ENCODE measurements around the gene GNAO1. TPM values are rescaled to one million over a fixed set of nuclear protein-coding genes. Genes with fewer than 3 reads are reported as not detected.

Gene GNAO1
- polyA plus RNA-seq, 1 of the 3 experiments (the other 2 are of a cell fraction) = 0.30 TPM

DNA sequence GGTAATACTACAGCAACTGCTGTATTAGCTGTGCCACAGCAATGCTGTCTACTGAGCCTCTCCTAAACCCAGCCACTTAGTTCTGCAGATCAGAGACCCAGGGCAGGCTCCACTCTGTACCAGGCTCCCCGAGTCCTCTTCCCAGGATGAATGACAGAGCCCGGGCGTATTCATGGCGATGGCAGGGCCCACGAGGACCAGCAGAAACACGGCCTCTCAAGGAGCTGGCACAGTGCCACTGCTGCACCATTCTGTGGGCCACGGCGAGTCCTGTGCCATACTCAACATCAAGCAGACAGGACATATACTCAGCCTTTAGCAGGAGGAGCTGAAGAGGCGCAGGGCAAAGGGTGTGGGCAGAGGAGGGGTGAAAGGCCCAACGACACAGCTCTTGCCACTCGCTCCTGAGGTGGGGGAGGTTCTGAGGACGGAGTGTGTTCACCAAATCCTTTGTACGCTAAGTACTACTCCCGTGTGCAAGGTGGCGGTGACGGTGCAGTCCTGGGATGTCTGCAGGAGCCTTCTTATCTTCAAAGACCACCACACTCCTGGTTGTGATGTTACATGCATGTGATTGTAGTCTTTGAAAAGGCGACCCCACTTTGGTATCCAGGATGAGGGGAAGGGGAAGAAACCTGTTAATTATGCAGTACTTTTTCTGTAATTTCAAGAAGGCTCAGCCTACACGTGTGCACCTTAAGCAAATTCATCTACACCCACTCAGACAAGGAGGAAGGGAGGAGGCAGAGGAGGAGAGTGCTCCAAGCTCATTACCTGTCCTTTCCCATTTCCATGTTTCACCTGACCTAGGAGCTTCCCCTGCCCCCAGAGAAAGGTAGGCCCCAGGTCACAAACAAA lies 136.0 kb downstream of the GNAO1 start (continued):
- TF ChIP-seq RAD21 (IDR thresholded peaks at IDR 0.05; ENCODE audit: low read length) = no peak
- TF ChIP-seq, protein P1, sequence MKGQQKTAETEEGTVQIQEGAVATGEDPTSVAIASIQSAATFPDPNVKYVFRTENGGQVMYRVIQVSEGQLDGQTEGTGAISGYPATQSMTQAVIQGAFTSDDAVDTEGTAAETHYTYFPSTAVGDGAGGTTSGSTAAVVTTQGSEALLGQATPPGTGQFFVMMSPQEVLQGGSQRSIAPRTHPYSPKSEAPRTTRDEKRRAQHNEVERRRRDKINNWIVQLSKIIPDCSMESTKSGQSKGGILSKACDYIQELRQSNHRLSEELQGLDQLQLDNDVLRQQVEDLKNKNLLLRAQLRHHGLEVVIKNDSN (IDR thresholded peaks at IDR 0.05; ENCODE audit: borderline replicate concordance, low read depth) = no peak
- no peak for TF ChIP-seq POLR2AphosphoS5 (IDR thresholded peaks at IDR 0.05; ENCODE audit: low read depth, low read length)
- no peak for TF ChIP-seq RXRA (IDR thresholded peaks at IDR 0.05; ENCODE audit: borderline replicate concordance, low read depth)
- TF ChIP-seq TAF1 (IDR thresholded peaks at IDR 0.05; ENCODE audit: borderline replicate concordance, low read depth, low read length) = no peak
- TF ChIP-seq, protein P2, sequence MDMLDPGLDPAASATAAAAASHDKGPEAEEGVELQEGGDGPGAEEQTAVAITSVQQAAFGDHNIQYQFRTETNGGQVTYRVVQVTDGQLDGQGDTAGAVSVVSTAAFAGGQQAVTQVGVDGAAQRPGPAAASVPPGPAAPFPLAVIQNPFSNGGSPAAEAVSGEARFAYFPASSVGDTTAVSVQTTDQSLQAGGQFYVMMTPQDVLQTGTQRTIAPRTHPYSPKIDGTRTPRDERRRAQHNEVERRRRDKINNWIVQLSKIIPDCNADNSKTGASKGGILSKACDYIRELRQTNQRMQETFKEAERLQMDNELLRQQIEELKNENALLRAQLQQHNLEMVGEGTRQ (IDR thresholded peaks at IDR 0.05; ENCODE audit: borderline replicate concordance, low read depth, low read length) = no peak
- no peak for TF ChIP-seq EZH2phosphoT487 (IDR thresholded peaks at IDR 0.05; ENCODE audit: borderline replicate concordance, low read depth)

DNA sequence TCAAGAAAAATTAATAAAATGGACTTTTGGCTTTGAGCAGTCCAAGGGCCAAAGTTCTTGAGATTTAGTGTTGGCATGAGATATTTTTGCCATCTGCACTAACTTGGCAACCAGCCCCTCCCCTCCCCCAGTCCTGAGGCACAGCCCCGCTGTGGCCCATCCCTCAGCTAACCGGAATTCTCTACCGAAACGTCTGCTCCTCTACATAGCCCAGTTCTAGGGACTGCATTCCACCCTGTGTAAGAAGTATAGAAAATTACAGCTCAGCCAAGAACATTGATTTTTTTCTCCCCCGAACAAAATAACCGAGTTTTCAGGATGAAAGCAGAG lies 136.6 kb downstream of the GNAO1 start:
- no peaks in the 10 kb centered on the region for H4K20me1 ChIP-seq (ENCODE audit: insufficient read depth)
- H3K4me2 ChIP-seq = no peak overlapping the region
- H3K36me3 ChIP-seq (replicated peaks in 1 of 2; ENCODE audit: control insufficient read depth in 1 of 2, insufficient read depth in 2 of 2, low read length in 1 of 2) = no peaks in the 10 kb centered on the region
- WGBS (ENCODE audit: low lambda C conversion rate) = 77% methylated on average over 6 of the region's 6 CpGs
- no peaks in the 10 kb centered on the region; a peak in 1 of 4 replicates for H3K4me1 ChIP-seq (ENCODE audit: control insufficient read depth in 1 of 2, insufficient read depth in 2 of 2, low read depth in 1 of 2, low read length in 1 of 2)
- no peaks in the 10 kb centered on the region for H3K9me2 ChIP-seq
- H3F3A ChIP-seq (replicated peaks; ENCODE audit: insufficient read depth) = no peaks in the 10 kb centered on the region
- TF ChIP-seq NRF1 (IDR thresholded peaks at IDR 0.05; ENCODE audit: low read depth, low read length) = no peak
- TF ChIP-seq RCOR1 (IDR thresholded peaks at IDR 0.05; ENCODE audit: low read length) = no peak
- no peak for TF ChIP-seq EZH2phosphoT487 (IDR thresholded peaks at IDR 0.05; ENCODE audit: borderline replicate concordance, low read depth)
- TF ChIP-seq RXRA (IDR thresholded peaks at IDR 0.05; ENCODE audit: borderline replicate concordance, low read depth) = no peak
- no peak for TF ChIP-seq EP300 (IDR thresholded peaks at IDR 0.05; ENCODE audit: borderline replicate concordance in 1 of 2, low read depth in 1 of 2, low read length in 1 of 2)
- no peak for TF ChIP-seq ELF1 (IDR thresholded peaks at IDR 0.05)
- no peak for TF ChIP-seq RAD21 (IDR thresholded peaks at IDR 0.05; ENCODE audit: low read length)
- TF ChIP-seq, protein P3, sequence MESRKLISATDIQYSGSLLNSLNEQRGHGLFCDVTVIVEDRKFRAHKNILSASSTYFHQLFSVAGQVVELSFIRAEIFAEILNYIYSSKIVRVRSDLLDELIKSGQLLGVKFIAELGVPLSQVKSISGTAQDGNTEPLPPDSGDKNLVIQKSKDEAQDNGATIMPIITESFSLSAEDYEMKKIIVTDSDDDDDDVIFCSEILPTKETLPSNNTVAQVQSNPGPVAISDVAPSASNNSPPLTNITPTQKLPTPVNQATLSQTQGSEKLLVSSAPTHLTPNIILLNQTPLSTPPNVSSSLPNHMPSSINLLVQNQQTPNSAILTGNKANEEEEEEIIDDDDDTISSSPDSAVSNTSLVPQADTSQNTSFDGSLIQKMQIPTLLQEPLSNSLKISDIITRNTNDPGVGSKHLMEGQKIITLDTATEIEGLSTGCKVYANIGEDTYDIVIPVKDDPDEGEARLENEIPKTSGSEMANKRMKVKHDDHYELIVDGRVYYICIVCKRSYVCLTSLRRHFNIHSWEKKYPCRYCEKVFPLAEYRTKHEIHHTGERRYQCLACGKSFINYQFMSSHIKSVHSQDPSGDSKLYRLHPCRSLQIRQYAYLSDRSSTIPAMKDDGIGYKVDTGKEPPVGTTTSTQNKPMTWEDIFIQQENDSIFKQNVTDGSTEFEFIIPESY (IDR thresholded peaks at IDR 0.05; ENCODE audit: borderline replicate concordance, low read depth) = no peak
- TF ChIP-seq, protein P4, sequence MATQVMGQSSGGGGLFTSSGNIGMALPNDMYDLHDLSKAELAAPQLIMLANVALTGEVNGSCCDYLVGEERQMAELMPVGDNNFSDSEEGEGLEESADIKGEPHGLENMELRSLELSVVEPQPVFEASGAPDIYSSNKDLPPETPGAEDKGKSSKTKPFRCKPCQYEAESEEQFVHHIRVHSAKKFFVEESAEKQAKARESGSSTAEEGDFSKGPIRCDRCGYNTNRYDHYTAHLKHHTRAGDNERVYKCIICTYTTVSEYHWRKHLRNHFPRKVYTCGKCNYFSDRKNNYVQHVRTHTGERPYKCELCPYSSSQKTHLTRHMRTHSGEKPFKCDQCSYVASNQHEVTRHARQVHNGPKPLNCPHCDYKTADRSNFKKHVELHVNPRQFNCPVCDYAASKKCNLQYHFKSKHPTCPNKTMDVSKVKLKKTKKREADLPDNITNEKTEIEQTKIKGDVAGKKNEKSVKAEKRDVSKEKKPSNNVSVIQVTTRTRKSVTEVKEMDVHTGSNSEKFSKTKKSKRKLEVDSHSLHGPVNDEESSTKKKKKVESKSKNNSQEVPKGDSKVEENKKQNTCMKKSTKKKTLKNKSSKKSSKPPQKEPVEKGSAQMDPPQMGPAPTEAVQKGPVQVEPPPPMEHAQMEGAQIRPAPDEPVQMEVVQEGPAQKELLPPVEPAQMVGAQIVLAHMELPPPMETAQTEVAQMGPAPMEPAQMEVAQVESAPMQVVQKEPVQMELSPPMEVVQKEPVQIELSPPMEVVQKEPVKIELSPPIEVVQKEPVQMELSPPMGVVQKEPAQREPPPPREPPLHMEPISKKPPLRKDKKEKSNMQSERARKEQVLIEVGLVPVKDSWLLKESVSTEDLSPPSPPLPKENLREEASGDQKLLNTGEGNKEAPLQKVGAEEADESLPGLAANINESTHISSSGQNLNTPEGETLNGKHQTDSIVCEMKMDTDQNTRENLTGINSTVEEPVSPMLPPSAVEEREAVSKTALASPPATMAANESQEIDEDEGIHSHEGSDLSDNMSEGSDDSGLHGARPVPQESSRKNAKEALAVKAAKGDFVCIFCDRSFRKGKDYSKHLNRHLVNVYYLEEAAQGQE (IDR thresholded peaks at IDR 0.05; ENCODE audit: low read depth, low read length) = no peak
- no peak for TF ChIP-seq MXI1 (IDR thresholded peaks at IDR 0.05; ENCODE audit: low read depth, low read length)
- TF ChIP-seq RFX5 (IDR thresholded peaks at IDR 0.05; ENCODE audit: low read length) = no peak
- TF ChIP-seq, protein P1 (IDR thresholded peaks at IDR 0.05; ENCODE audit: borderline replicate concordance, low read depth) = no peak
- TF ChIP-seq SMC3 (IDR thresholded peaks at IDR 0.05; ENCODE audit: low read depth, low read length) = no peak
- no peak for TF ChIP-seq FOXM1 (IDR thresholded peaks at IDR 0.05; ENCODE audit: low read depth)
- no peak for TF ChIP-seq SIN3A (IDR thresholded peaks at IDR 0.05; ENCODE audit: borderline replicate concordance, low read depth, low read length)
- no peaks in the 10 kb centered on the region for H3K27me3 ChIP-seq (ENCODE audit: insufficient read depth)
- H3K9ac ChIP-seq = no peak overlapping the region
- no peak overlapping the region for H2AFZ ChIP-seq (ENCODE audit: low read depth)
- H3K4me3 ChIP-seq (ENCODE audit: low read depth in 2 of 2, low read length in 1 of 2) = no peak overlapping the region
- no peaks in the 10 kb centered on the region for H3K9me3 ChIP-seq
- no peak for DNase-seq
- ChIA-PET POLR2A (no interaction called here), CTCF (interaction anchor here (1.1 to 8.6 kb wide), 3 partner anchors 9 to 863 kb away, joined by 3 to 52 read pairs (median 42); no protein-coding TSS in a partner anchor)
- no peak overlapping the region for H3K27ac ChIP-seq (ENCODE audit: low read depth in 2 of 2, low read length in 1 of 2)
- H3K79me2 ChIP-seq (ENCODE audit: insufficient read depth) = no peaks in the 10 kb centered on the region
